Activated CD4-positive, alpha-beta T cell treated with anti-CD3 and anti-CD28 coated beads, Interleukin-2, amount 50 U/mL, for 16 hours (primary cell): Measurements from ENCODE around the gene HS6ST3.
"Not testable (repeated sequence)": the region's sequence is repeated elsewhere in the genome, so short reads cannot be mapped to it uniquely, and the experiment has no call there.

Source experiments
- DNase-seq: peaks from one replicate; pipeline ENCODE4 v3.0.0-alpha.2; 2020

The HS6ST3 gene

DNA sequence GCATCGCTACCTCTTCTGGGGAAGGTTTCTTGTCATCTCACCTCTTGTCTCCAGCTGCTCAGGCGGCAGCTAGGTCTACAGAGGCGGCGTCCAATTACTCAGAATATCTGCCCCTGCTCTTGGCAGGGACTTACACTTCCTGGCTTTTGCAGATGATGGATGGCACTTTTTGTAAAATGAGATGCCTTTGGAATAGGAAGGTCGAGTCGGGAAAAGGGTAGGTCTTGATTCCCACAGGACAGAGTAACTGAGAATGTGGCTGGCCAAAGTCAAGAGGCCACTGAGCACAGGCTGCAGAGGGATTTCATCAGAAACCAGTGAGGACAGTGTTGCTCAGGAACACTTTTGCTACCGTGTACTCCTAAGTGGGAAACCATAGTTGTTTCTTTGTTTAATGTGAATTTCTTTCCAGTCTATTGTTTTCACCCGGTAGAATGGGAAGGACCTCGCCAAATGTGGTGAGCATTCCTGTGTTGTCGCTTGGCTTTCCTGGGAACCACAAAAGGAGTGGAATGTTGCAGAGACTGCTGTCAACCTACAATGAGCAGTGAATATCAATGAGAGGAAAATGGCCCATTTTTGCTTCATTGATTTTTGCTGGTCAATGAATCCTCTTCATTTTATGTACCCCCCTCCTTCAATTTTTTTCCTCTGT lies 383.7 kb downstream of the HS6ST3 start:
- DNase-seq, result no peak

DNA sequence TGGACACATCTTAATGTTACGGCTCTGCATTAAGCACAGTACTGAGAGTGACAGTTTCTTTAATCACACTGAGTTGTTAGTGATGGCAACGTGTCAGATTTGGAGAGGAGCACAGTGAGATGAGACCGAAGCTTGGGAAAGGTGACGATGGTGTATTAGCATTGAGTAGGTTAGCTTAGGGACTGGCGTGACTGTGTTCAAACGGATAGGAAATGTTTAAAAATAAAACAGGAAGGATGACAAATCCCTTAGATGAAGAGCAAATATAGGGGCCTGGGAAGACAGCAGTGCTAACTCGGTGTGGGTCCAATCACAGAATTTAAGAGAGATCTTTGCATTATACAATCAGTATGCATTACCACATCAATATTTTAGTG lies 384.3 kb downstream of the HS6ST3 start:
- DNase-seq, result no peak

DNA sequence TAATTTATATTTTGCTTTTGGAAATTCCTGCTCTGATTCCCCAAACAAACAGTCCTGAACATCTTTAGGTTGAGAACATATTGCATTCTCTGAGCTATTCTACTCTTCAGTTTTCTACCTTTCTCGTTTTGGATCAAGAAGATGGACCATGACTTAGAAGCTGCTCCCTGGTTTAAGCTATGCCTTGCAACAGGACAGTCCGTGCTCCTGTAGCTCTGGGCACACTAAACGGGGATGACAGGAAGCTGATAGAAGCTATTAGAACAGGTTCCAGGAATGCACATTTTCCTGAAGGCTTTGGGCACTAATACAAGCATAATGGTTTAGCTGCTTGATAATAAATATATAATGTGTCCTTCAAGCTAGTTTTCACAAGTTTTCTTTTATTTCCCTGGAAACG lies 385.2 kb downstream of the HS6ST3 start:
- no peak for DNase-seq

DNA sequence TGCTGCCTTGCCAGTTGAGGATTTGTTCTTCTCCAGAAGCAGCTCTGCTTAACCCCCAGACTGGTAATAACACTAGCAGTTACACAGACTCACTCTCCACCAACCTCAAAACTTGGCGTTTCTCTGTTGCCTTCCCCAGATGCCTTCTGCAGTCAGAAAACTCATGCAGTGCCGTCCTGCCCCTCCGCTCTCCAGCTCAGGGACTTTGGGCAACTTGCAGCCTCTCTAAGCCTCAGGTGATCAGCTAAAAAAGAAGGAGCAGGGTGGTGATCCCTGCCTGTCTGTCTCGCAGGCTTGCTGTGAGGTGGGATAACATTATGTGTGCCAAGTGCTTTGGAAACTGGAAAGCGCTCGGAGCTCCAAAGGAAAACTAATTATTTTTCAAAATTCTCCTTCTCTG lies 391.6 kb downstream of the HS6ST3 start:
- DNase-seq, result no peak

DNA sequence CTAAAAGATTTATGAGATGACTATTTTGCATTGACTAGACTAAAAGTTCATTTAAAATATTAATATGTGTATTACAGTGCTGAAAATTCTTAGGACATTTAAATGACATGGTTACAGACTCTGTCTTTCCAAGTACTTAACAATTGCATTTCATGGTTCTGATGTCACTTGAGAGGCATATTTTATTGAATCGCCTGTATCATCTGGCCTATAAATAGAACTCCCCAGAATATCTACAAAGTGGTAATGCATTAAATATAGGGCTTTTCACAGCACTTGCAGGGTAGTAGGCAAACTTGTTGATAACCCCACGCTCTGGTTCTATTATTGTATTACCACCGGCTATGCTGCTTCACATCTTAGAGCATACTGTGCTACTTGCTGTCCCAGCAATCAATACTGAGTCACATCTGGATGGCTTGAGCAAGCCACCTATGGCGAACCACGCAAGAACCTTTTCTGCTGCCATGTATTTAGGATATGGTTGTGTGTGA lies 400.6 kb downstream of the HS6ST3 start:
- DNase-seq, result no peak

DNA sequence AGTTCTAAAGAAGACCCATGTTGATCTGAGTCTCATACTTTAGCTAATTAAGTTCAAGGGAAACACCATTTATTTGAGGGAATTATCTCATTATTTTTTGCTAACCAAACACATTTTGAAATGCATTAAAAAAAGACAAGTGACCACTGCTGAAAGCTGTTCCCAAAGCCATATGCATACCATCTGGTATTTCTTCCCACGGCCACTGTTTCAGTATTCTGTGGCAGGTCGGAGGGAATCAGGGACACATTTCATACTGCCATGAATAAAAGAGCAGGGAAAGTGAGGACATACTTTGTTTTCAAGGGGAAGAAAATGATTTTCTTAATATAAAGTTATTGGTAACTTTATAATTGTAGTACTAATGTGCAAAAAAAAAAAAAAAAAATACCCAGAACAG lies 401.2 kb downstream of the HS6ST3 start:
- no peak for DNase-seq

DNA sequence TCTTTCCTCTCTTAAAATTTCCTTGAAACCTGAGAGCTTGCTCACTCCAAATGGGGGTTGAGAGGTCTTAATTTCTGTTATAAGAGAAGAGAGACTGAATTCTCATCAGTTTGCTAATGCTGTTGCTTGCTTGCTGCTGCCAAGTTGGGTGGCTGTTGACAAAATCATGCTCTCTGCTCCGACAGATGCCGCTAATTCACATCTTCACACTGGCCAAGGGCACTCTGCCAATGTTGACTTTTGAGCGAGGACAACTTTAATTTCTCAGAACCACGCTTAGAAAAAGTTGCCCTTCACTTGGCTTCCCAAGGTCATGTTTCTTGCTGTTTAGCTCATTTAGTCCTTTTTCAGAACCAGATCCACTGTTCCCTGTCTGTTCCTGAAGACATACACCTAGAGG lies 402.9 kb downstream of the HS6ST3 start:
- no peak for DNase-seq

DNA sequence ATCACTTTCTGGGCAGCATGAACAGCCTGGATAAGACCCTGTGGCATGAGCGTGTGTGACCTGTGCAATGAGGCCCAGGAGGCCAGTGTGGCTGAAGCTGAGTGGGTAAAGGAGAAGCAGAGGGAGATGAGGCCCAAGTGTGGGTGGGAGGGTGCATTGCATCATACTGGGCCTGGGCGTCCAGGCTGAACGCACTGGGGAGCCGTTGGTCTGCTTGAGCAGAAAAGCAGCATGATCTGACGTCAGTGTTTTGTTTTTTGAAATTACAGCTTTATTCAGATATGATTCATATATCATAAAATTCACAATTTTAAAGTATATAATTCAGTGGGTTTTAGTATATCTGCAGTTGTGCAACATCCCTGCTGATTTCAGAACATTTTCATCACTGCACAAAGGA lies 409.7 kb downstream of the HS6ST3 start:
- no peak for DNase-seq

DNA sequence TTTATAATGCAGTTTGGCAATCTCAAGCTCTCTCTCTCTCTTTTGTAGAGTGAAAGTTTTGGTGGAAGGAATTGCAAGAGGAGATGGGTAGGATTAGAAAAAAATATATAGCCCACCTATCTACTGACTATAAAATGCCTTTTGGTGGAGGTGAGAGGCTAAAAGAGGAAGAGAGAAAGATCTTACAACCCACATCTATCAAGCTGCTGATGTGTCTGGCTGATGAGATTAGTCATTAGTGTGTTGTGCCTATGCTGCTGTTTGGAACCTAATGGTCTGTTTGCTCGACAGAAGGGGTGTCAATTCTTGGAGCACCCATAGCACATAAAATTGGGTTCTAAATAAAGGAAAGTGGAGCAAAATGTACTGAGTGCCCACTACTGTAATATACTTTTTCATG lies 411.0 kb downstream of the HS6ST3 start:
- no peak for DNase-seq

DNA sequence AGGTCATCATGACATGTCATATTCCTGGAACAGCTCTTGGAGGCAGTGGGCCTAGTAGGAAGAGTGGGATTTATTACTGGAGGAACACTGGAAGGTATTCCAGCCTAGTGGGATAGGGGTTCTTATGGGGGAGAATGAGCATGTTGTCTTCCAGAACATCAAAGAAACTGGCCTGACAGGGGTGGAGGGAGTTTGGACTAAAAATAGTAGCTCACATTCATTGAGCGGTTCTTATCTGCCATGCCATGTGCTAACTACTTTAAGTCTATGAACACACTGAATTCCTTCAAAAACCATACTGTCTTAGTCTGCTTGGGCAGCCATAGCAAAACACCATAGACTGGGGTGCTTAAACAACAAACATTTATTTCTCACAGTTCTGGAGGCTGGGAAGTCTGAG lies 413.6 kb downstream of the HS6ST3 start:
- no peak for DNase-seq

DNA sequence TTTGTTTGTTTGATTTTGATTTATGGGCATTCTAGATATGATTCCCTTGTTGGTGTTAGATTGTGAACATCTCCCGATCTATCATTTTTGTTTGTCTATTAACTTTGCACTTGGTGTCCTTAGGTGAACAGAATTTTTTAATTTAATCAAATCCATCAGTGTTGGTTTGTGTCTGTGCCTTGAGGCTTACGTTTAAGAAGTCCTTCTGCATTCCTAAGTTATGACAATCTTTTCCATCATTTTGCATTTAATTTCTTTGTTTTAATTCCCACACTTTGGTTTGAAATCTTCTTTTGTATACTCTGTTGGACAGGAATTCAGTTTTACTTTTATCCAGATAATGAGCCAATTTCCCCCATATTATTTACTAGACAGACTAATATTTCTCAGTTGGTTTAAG lies 421.7 kb downstream of the HS6ST3 start:
- DNase-seq, result no peak

DNA sequence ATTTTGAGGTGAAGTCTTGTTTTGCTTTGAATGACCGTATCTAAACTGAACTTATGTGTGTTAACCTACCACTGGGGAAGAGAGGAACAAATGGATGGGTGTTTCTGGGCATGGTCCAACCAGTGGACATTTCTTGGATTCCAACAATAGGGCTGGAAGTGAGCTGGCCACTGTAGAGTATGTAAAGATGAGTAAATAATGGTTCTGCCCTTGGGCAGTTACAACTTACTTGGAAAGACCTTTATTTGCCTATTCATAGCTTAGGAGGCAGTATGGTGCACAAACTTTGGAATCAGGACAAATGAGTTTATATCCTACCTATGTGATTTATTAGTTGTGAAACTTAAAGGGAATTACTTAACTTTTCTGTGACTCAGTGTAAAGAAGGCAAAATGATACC lies 429.5 kb downstream of the HS6ST3 start:
- no peak for DNase-seq

DNA sequence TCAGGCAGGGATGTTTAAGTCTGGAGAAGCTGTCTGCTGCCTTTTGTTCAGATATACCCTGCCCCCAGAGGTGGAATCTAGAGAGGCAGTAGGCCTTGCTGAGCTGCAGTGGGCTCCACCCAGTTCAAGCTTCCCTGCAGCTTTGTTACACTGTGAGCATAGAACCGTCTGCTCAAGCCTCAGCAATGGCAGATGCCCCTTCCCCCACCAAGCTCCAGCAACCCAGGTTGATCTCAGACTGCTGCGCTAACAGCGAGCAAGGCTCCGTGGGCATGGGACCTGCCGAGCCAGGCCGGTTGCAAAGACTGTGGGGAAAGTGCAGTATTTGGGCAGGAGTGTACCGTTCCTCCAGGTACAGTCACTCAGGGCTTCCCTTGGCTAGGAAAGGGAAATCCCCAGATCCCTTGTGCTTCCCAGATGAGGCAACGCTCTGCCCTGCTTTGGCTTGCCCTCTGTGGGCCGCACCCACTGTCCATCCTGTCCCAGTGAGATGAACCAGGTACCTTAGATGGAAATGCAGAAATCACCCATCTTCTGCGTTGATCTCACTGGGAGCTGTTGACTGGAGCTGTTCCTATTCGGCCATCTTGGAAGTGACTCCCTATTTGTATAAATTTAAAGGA lies 434.6 kb downstream of the HS6ST3 start:
- not testable (repeated sequence) for DNase-seq

DNA sequence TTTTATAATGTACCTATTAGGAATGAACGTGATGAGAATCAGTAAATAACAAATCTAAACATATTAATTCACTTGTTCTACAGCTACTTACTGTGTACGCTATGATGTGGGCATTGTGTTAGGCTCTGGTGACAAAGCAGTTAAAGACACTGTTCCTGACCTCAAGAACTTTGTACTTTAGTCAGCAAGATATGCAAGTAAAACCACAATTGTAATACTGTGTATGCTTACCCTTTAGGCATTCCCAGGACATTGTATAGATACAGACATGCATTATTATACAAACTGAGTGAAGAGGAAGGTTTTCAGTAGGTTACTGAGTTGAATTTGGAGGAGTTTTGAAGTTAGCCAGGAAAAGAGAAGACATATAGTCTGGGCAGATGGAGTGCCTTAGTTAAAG lies 435.8 kb downstream of the HS6ST3 start:
- no peak for DNase-seq

DNA sequence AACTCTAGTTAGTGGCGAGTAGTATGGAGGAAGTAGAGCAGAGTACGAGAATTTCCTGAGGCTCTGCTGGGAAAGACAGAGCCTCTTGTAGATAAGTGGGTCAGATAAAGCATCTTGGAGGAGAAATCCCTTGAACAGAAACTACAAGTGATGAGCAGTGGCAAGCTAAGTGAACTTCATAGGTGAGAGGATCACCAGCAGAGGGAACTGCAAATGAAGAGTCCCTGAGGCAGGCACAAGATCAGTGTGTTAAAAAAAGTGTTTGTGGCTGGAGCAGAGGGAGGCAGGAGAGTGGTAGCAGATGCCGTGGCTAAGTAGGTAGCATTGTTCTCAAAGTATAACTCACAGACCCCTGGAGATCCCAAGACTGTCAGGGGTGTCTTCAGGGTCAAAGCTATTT lies 437.6 kb downstream of the HS6ST3 start:
- no peak for DNase-seq

DNA sequence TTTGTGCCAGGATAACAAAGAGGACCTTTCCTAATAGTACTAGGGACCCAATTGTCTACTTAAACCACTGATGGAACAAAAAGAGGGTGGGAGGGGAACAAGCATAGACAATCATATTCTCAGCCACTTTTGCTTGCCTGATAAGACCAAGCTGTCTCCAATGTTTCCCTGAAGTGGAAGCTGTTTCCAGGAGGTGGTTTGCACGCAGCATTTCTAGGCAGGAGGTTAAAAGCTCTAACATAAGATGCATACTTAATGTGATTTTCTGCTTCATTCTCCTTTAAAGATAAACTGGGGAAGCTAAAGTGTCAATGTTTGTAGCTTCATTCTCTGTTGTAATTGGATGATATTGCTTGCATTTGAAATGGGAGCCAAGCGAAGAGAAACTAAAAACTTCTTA lies 442.9 kb downstream of the HS6ST3 start:
- DNase-seq, result no peak

DNA sequence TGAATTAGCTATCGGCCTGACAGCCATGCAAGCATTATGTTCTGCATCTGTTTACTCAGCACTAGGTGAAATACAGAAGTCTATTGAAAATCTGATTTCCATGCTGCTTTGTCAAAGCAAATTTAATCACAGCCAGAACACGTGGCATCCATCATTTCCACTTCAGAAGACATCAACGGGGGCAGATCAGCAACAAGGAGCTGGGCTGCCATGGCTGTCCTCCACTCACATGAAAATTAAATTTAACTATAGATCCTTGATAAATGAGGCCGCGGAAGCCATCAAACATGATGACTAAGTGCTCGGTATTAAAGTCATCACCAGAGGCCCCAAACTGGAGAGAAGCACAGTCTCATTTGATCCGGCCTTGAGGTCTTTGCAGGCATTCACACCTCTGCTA lies 443.5 kb downstream of the HS6ST3 start:
- no peak for DNase-seq

DNA sequence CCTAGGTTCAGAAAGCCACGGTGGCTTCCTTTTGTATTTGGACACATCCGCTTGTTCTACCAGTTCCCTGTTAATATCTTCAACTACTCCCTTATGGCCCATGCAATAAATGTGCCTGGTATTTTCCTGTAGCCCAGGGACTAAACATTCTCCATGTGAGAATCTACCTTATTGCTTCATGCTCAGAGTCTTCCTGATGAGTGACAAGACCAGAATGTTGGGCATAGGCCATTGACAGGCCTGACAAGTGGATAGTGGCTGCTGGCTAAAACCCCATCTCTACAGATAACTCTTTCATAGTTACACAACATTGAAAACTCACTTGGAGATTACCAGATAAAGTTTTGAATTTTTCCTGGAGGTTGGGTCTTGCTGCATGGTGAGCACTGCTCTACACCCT lies 449.9 kb downstream of the HS6ST3 start:
- no peak for DNase-seq

DNA sequence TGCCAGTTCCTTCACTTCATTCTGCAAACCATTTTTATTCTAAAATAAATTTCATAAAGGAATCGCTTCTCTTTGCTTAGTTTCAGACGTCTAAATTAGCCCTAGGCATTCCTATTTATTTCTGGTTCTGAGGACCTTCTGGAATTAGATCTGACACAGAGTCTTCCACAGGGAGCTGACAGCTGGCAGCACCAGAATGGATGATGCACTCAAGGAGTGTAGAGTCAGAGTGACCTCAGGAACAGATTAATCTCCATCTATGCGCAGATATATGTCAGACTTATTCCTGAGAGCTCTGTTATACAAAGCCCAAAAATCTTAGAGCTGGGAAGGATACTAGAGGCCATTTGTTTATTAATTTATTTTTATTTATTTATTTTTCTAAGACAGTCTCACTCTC lies 450.8 kb downstream of the HS6ST3 start:
- no peak for DNase-seq

DNA sequence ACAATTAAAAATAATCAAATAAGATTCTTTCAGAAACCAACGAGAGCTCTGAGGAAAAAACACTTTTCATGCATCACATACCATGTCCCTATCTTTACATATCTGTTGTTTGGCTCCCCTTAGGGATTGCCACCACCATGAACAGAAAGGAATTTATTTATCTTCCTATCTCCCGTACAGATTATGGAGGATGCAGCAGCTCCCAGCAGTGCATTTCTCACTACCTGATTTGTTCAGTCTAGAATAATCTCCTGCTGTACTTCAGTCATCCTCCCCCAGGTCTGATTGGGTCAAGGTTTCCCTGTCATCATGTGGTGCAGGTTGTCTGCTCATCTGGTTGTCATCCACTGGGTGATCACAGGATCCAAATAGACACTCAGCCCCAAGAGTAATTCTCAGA lies 453.1 kb downstream of the HS6ST3 start:
- no peak for DNase-seq

DNA sequence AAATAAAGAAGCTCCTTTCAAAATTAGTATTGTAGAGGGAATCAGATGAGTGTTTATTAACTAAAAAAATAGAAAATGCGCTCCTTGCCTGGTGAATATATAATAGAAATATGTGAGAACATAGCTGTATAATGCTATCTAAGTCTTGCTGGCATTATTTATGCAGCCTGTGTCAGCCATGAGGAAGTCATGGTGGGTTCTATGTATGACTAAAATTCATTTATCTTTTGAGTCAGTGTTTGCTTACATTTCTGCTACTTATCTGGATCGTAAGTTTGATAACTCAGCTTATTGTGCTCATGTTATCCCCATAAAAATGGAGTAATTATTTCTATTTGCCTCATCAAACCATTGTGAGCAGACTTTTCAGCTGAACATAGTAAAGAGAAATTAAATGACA lies 455.1 kb downstream of the HS6ST3 start:
- no peak for DNase-seq

DNA sequence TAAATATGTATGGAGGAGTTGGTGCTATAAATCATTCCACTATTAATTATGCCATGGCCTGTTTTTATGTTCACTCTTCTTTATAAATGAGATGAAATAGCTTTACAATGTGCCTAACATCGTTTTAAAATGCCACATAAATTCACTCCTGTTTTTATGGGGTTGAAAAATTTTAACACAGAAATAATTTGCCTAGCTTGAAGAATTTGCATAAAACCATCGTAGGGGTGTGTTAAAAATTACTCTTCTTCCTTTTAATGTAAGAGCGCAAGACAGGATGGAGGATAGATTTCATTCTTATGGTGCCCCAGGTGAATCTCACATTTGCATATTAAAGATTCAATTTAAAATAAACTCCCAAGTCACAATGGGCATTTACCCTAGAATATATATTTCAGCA lies 456.6 kb downstream of the HS6ST3 start:
- DNase-seq, result no peak

DNA sequence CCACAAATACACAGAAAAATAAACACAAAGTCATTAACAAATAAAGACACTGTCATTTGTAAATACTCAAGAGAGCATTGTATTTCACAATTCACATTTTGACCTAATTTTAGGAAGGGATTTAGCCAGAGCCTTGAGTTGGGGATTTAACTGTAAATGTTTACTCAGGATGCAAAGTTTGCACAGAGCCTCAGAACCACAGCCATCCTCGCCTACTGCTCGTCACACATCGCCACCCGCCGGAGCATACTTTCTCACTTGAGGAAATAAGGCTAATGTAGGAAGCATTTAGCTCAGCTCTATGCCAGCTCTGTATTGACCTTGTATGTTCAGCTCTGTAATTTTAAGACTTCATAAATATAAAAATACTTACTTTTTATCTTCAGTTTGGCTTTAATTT lies 461.6 kb downstream of the HS6ST3 start:
- DNase-seq, result no peak

DNA sequence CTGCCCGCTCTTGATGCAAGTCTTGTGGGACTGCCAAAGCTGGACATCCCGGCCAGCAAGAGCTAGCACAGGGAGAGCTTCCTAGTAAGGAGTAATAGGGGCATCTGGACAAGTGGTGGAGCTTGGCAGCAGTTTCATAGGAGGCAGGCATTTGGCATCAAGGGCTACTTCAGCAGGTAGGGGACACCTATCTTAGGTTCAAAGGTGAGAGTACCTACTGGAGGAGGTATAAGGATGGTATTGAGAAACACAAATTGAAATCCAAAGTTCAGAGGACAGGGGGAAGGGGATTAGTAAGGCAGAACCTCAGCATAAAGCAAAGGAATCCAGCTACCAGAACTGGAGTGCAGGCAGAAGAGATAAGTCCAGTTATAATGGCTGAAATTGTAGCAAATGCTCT lies 462.7 kb downstream of the HS6ST3 start:
- DNase-seq, result no peak

DNA sequence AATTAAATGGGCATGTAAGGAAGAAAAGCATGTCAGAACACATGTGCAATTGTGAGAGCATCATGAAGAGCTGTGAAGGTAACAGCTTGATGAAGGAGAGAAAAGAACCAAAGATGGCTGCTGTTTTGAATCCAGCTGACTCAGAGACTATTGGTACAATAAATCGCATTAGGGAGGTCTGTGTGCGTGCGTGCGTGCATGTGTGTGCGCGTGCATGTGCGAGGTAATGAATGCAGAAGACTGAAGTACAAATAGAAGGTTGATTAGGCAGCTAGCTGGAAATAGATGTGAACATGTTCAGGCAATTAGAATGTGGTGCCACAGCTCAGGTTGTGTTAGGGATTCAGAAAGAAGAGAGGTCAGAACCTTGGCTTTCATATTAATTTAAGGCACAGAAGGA lies 463.9 kb downstream of the HS6ST3 start:
- DNase-seq, result no peak
